Body of pancreas (tissue), 4 donors: ENCODE results near the gene DNAJB2. TPM values are rescaled to one million over a fixed set of nuclear protein-coding genes. Genes with fewer than 3 reads are reported as not detected.

ENCODE experiments used
- ATAC-seq: fragments of 150-250 bp; one replicate; pipeline ENCODE4 v1.9.1; 2016
- DNase-seq, 4 donors: peaks; one replicate each; pipeline ENCODE4 v3.0.0-alpha.2; 2019
- H3K27ac ChIP-seq, 4 donors: fragments of 200-600 bp; sonication (generic); 1 replicate in 3 of 4; 2 replicates in 1 of 4; pipeline versions ENCODE4 v1.5.1 to v1.6.1; 2016 to 2019; ENCODE audit warnings: mild to moderate bottlenecking in 1 of 4, mixed read lengths in 1 of 4, moderate library complexity in 1 of 4
- H3K27me3 ChIP-seq, 2 donors: fragments of 200-600 bp; sonication (generic); one replicate each; pipeline ENCODE4 v1.6.0; 2016; ENCODE audit warnings: mild to moderate bottlenecking in 1 of 2
- H3K36me3 ChIP-seq, 2 donors: fragments of 200-600 bp; sonication (generic); replicated peaks in 1 of 2; 2 replicates each; pipeline ENCODE4 v1.5.1; 2016; ENCODE audit warnings: low read depth in 2 of 2; ENCODE audit not compliant: insufficient read depth in 1 of 2
- H3K4me1 ChIP-seq: fragments of 200-600 bp; sonication (generic); one replicate; pipeline ENCODE4 v1.6.0; 2016
- H3K4me3 ChIP-seq, 2 donors: fragments of 200-600 bp; sonication (generic); 1 replicate in 1 of 2; 2 replicates in 1 of 2; pipeline ENCODE4 v1.5.1; 2016 to 2019
- H3K9me3 ChIP-seq, 3 donors: fragments of 200-600 bp; sonication (generic); 1 replicate in 2 of 3; 2 replicates in 1 of 3; pipeline ENCODE4 v1.5.1; 2016
- POLR2A ChIP-seq, 3 donors: fragments of 450-650 bp; IDR thresholded peaks; one replicate each; pipeline ENCODE4 v1.6.1; 2016; ENCODE audit warnings: antibody characterized with exemption in 3 of 3, mild to moderate bottlenecking in 2 of 3
- WGBS, 2 donors: methylation state at CpG; one replicate each; pipeline ENCODE4 v1.1.5; 2017; 5-methylcytosine and 5-hydroxymethylcytosine counted together
- intact Hi-C: fragments of 100-400 bp; cut with DNase I; formaldehyde crosslinking; loops from one replicate; pipeline ENCODE4 v1.15.1; 2023
- total RNA-seq, 2 donors: library from RNA; depleted of rRNA; stranded (reverse); fragments of >200 nt; gene quantifications; one replicate each; pipeline ENCODE4 v1.1.0, GENCODE V29; 2016
- TF ChIP-seq, protein P1 (sequence below), 7 experiments: fragments of 450-650 bp in 4 of 7; fragments of 200-600 bp in 3 of 7; sonication (generic) in 3 of 7; IDR thresholded peaks; one replicate each; pipeline ENCODE4 v1.5.1; 2016 to 2019; ENCODE audit warnings: antibody characterized with exemption in 7 of 7

The DNAJB2 gene
- 10 to 100 TPM; 60.3 to 68.0 TPM for total RNA-seq

DNA sequence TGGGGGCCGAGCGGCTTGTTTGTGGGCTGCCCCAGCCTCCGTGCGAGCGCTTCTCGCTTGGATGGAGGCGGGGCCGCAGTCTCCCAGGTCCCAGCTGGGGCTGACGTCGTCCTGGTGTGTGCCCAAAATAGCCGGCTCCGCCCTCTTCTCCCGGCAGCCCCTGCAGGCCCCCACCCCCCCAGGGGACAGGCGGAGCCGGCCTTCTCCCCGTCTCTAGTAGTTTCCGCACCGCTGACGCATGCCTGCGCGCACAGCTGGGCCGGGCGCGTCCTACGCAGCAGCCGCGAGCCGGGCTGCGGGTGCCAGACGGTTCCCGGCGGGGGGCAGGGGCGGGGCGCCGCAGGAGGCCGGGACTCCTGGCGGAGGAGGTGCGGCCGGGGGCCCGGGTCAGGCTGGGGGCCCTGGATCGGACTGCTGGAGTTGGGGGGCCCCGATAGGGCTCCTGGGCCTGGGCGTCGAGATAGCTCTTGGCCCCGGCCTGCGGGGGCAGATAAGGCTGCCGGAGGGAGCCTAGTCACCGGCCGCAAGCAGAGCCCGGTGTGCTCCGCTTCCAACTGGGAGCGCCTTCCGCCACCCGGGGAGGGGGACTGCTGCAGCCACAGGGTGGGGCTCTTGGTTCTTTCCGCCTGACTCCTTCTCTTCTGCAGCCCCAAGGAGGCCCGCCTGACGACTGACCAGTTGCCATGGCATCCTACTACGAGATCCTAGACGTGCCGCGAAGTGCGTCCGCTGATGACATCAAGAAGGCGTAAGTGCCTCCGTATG is at the start of gene DNAJB2:
Gene DNAJB2, plus strand, starts transcription at position 216 of the 765 bp plus-strand sequence. Its CDS starts 468 bp downstream, at position 684.
- TF ChIP-seq POLR2A (IDR thresholded peaks at IDR 0.05) = peak; percentile 89 to 96 (median 93)
- TF ChIP-seq, protein P1, sequence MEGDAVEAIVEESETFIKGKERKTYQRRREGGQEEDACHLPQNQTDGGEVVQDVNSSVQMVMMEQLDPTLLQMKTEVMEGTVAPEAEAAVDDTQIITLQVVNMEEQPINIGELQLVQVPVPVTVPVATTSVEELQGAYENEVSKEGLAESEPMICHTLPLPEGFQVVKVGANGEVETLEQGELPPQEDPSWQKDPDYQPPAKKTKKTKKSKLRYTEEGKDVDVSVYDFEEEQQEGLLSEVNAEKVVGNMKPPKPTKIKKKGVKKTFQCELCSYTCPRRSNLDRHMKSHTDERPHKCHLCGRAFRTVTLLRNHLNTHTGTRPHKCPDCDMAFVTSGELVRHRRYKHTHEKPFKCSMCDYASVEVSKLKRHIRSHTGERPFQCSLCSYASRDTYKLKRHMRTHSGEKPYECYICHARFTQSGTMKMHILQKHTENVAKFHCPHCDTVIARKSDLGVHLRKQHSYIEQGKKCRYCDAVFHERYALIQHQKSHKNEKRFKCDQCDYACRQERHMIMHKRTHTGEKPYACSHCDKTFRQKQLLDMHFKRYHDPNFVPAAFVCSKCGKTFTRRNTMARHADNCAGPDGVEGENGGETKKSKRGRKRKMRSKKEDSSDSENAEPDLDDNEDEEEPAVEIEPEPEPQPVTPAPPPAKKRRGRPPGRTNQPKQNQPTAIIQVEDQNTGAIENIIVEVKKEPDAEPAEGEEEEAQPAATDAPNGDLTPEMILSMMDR (IDR thresholded peaks at IDR 0.05) = peak in 1 of 7 experiments; percentile 12
- Histone ChIP-seq H3K4me1 (peaks cover 37% of the 10 kb centered on the region), H3K36me3 (peaks cover 0 to 16% of the 10 kb centered on the region in 2 donors), H3K9me3 (no peaks in the 10 kb centered on the region), H3K27me3 (no peaks in the 10 kb centered on the region), H3K27ac (peak within 1 kb of the TSS; percentile 95 to 99 (median 96)), H3K4me3 (peak within 1 kb of the TSS; percentile 28 to 35)
- intact Hi-C loops = no loop called here
- ATAC-seq = peak; percentile 95
- 0% methylated on average over 8 to 52 of the region's 65 CpGs for WGBS, 2 donors
- DNase-seq = peak; percentile 99

- TF ChIP-seq, protein P1 (IDR thresholded peaks at IDR 0.05) = peak in 1 of 7 experiments; percentile 4
- TF ChIP-seq POLR2A (IDR thresholded peaks at IDR 0.05) = no peak
- peak overlapping the region; percentile 25 to 38 for H3K4me3 ChIP-seq
- ATAC-seq (peak; percentile 31), DNase-seq (peak; percentile 57 to 73 (median 67))
- no peaks in the 10 kb centered on the region for H3K9me3 ChIP-seq
- peaks cover 31% of the 10 kb centered on the region for H3K4me1 ChIP-seq
- peak overlapping the region; percentile 71 to 96 (median 86) for H3K27ac ChIP-seq
- intact Hi-C loops = no loop called here
- H3K36me3 ChIP-seq = peaks cover 17 to 31% of the 10 kb centered on the region in 2 donors
- 0% methylated on average over 17 to 24 of the region's 24 CpGs for WGBS, 2 donors
- H3K27me3 ChIP-seq = no peaks in the 10 kb centered on the region
These were observed 49.1 kb upstream of the DNAJB2 start for GRCh38 chr2:219230059-219230540.

- ATAC-seq = no peak
- Histone ChIP-seq H3K9me3 (no peaks in the 10 kb centered on the region), H3K36me3 (peaks cover 30 to 36% of the 10 kb centered on the region in 2 donors), H3K4me3 (no peak overlapping the region), H3K4me1 (peaks cover 14% of the 10 kb centered on the region), H3K27ac (no peak overlapping the region), H3K27me3 (no peaks in the 10 kb centered on the region)
- WGBS, 2 donors = 92 to 97% methylated on average over 3 of the region's 3 CpGs
- no peak for TF ChIP-seq POLR2A (IDR thresholded peaks at IDR 0.05)
- TF ChIP-seq, protein P1 (IDR thresholded peaks at IDR 0.05) = no peak
- intact Hi-C loops = no loop called here
- DNase-seq = no peak
These were observed 44.8 kb upstream of the DNAJB2 start for GRCh38 chr2:219234331-219234730.

DNA sequence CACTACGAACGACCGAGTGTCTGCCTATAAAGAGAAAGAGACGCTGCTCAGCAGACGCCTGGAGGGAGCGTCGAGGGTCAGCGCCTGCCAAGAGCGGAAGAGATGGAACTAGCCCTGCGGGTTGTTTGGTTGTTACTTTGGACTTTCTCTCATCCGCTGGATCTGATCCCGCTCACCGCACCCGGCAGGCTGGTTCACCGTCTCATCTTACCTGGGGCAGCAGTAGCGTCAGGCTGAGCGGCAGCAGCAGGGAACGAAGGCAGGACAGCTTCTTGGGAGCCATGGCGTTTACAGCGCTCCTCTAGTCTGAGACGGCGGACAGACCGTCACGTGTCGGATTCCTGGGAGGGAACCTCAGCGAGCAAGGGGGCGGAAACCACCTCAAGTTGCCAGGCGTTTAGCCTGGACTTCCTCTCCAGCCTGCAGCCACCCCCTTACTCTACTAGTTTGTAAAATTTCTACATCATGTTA is 35.8 kb upstream of the DNAJB2 start:
- Histone ChIP-seq H3K4me3 (no peak overlapping the region), H3K27ac (no peak overlapping the region), H3K4me1 (peaks cover 36% of the 10 kb centered on the region), H3K9me3 (no peaks in the 10 kb centered on the region), H3K27me3 (no peaks in the 10 kb centered on the region), H3K36me3 (no peaks in the 10 kb centered on the region)
- ATAC-seq (no peak), DNase-seq (peak in 1 of 4 donors; percentile 35)
- WGBS, 2 donors = 50 to 61% methylated on average over 24 to 28 of the region's 28 CpGs
- TF ChIP-seq, protein P1 (IDR thresholded peaks at IDR 0.05) = no peak
- TF ChIP-seq POLR2A (IDR thresholded peaks at IDR 0.05) = no peak
- intact Hi-C loops = no loop called here
